Choroid plexus epithelial cell (primary cell): ENCODE data around the gene ABCA7.

ENCODE experiments used
- DNase-seq: peaks from one replicate; pipeline ENCODE4 v3.0.0-alpha.2; 2010; ENCODE audit warnings: low read depth
- H3K4me3 ChIP-seq: 2 replicates; pipeline ENCODE4 v1.5.1; 2011; ENCODE audit warnings: low read depth, mild to moderate bottlenecking, control low read depth, low read length, moderate library complexity
- TF ChIP-seq, protein P1 (sequence below): conservative IDR thresholded peaks from 2 replicates; pipeline ENCODE4 v1.5.1; 2011; ENCODE audit warnings: low read depth, mild to moderate bottlenecking, control low read depth, inconsistent platforms, low read length, moderate library complexity

Gene ABCA7

GRCh38 chr19:1050989-1051788, 11.3 kb downstream of the ABCA7 start:
- no peak overlapping the region for H3K4me3 ChIP-seq
- TF ChIP-seq, protein P1, sequence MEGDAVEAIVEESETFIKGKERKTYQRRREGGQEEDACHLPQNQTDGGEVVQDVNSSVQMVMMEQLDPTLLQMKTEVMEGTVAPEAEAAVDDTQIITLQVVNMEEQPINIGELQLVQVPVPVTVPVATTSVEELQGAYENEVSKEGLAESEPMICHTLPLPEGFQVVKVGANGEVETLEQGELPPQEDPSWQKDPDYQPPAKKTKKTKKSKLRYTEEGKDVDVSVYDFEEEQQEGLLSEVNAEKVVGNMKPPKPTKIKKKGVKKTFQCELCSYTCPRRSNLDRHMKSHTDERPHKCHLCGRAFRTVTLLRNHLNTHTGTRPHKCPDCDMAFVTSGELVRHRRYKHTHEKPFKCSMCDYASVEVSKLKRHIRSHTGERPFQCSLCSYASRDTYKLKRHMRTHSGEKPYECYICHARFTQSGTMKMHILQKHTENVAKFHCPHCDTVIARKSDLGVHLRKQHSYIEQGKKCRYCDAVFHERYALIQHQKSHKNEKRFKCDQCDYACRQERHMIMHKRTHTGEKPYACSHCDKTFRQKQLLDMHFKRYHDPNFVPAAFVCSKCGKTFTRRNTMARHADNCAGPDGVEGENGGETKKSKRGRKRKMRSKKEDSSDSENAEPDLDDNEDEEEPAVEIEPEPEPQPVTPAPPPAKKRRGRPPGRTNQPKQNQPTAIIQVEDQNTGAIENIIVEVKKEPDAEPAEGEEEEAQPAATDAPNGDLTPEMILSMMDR, result no peak

DNA sequence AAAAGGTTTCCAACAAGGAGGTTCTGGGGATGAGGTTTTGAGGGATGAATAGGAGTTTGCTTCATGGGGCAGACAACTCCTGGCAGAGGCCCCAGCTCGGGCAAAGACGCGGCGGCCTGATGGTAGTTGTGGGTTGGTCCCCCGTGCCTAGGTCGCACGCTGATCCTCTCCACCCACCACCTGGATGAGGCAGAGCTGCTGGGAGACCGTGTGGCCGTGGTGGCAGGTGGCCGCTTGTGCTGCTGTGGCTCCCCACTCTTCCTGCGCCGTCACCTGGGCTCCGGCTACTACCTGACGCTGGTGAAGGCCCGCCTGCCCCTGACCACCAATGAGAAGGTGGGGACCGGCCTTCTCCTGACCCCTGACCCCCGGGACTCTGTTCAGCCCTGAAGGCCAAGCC, 11.9 kb downstream of the ABCA7 start:
- TF ChIP-seq, protein P1, result no peak
- DNase-seq, result no peak
- H3K4me3 ChIP-seq, result no peak overlapping the region

More at GRCh38 chr19:1050989-1051788, 11.3 kb downstream of the ABCA7 start:
- no peak for DNase-seq

DNA sequence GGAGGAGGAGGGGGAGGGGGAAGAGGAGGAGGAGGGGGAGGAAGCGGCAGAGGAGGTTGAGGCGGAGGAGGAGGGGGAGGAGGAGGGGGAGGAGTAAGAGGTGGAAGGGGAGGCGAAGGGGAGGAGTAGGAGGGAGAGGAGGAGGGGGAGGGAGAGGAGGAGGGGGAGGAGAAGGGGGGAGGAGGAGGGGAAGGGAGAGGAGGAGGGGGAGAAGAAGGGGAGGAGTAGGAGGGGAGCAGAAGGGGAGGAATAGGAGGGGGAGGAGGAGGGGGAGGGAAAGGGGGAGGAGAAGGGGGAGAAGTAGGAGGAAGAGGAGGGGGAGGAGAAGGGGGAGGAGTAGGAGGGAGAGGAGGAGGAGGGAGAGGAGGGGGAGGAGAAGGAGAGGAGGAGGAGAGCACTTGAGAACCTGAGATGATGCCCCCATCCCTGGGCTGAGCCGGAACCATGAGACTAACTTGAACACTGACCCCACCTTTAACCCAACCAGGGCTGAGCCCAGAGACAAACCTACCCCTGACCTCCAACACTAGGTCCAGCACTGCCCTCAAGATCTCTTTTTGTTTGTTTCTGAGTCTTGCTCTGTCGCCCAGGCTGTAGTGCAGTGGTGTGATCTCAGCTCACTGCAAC, 12.6 kb downstream of the ABCA7 start:
- DNase-seq, result no peak

DNA sequence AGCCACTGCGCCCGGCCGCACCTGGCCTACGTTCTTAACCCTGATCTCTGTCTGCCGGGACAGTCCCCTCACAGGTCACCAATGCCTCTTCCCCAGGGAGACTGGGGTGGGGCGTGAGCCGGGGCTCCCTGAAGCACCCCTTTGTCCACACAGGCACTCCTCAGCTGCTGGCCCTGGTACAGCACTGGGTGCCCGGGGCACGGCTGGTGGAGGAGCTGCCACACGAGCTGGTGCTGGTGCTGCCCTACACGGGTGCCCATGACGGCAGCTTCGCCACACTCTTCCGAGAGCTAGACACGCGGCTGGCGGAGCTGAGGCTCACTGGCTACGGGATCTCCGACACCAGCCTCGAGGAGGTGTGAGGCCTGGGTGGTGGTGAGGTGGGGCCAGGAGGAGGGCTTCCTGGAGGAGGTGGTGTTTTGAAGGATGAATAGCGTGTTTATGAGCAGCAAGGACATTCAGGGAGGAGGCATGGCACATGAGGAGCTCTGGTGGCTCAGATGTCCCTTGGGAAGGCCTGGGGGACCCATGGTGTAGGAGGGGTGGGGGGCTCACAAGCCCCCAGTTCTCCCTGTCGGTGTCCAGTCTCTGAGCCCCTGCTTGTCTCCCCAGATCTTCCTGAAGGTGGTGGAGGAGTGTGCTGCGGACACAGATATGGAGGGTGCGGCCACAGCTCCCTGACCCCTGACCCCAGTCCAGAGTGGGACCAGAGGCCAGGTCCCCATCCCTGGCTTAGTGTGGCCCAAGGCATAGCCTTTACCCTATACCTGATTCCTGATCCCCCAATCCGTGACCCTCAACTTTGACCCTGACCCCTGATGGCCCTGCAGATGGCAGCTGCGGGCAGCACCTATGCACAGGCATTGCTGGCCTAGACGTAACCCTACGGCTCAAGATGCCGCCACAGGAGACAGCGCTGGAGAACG, 13.5 kb downstream of the ABCA7 start:
- no peak overlapping the region for H3K4me3 ChIP-seq
- TF ChIP-seq, protein P1, result no peak
- no peak for DNase-seq

More for the DNA sequence above, 12.6 kb downstream of the ABCA7 start:
- no peak overlapping the region for H3K4me3 ChIP-seq
- TF ChIP-seq, protein P1, result no peak

- no peak for DNase-seq
- TF ChIP-seq, protein P1, result no peak
- no peak overlapping the region for H3K4me3 ChIP-seq
Measured at GRCh38 chr19:1054102-1055027, 14.5 kb downstream of the ABCA7 start.

DNA sequence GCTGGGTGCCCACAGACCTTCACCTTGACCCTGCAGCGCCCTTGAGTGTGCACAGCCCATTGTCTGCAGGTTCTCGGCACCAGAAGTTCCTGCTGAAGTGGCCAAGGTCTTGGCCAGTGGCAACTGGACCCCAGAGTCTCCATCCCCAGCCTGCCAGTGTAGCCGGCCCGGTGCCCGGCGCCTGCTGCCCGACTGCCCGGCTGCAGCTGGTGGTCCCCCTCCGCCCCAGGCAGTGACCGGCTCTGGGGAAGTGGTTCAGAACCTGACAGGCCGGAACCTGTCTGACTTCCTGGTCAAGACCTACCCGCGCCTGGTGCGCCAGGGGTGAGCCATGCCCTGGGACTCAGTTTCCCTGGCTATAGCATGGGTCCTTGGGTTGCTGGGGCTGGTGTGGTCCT, 15.1 kb downstream of the ABCA7 start:
- TF ChIP-seq, protein P1, result no peak
- DNase-seq, result no peak
- H3K4me3 ChIP-seq, result no peak overlapping the region
